Loucy (cell line): Measurements from ENCODE around the gene CEP135.

Experiments used
- EZH2phosphoT487 ChIP-seq: fragments of 200-600 bp; IDR thresholded peaks from 2 replicates; pipeline ENCODE4 v1.6.1; 2018; ENCODE audit warnings: antibody characterized with exemption, mild to moderate bottlenecking, moderate library complexity, borderline replicate concordance
- TF ChIP-seq, protein P1 (sequence below): fragments of 200-600 bp; sonication (generic); conservative IDR thresholded peaks from 2 replicates; pipeline ENCODE4 v1.5.1; 2014; ENCODE audit warnings: mild to moderate bottlenecking, antibody characterized with exemption, low read length

DNA sequence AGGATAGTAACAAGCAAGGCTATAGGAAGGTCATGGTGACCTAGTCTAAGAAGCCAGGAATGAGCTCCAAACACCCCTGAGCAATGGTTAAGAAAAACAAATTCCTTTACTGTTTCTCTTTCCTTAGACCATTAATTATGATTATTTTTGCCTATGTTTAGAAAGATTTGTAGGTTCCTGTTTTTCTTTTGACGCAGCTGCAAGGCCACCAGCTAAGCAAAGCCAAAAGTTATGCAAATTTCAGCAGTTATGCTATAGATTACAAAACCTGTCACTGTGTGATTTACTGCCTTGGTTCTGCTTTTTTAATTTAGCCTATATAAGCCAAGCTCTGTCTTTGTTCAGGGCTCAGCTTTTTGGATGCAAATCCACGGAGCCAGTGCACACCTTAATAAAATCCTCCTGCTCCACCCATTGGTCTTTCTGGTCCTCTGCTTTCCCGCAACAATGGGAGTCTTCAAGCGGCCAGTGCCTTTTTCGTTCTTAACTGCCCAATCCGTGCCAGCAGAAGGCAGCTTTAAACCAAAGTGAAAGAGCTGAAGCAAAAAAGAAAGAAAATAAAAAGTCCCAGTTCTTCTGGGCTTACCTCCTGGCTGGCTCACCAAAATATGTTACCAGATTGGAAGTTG, 1.4 kb upstream of the CEP135 start:
- TF ChIP-seq, protein P1, sequence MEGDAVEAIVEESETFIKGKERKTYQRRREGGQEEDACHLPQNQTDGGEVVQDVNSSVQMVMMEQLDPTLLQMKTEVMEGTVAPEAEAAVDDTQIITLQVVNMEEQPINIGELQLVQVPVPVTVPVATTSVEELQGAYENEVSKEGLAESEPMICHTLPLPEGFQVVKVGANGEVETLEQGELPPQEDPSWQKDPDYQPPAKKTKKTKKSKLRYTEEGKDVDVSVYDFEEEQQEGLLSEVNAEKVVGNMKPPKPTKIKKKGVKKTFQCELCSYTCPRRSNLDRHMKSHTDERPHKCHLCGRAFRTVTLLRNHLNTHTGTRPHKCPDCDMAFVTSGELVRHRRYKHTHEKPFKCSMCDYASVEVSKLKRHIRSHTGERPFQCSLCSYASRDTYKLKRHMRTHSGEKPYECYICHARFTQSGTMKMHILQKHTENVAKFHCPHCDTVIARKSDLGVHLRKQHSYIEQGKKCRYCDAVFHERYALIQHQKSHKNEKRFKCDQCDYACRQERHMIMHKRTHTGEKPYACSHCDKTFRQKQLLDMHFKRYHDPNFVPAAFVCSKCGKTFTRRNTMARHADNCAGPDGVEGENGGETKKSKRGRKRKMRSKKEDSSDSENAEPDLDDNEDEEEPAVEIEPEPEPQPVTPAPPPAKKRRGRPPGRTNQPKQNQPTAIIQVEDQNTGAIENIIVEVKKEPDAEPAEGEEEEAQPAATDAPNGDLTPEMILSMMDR, result no peak
- TF ChIP-seq EZH2phosphoT487, result no peak
